Gastroesophageal sphincter (tissue), 4 donors: ENCODE data around the gene MPO. TPM values are rescaled to one million over a fixed set of nuclear protein-coding genes. Genes with fewer than 3 reads are reported as not detected.

Experiments used
- ATAC-seq: fragments of 150-250 bp; one replicate; pipeline ENCODE4 v1.9.1; 2016; ENCODE audit warnings: mild to moderate bottlenecking, moderate library complexity
- H3K27ac ChIP-seq, 4 donors: fragments of 200-600 bp; sonication (generic) in 3 of 4; 1 replicate in 3 of 4; 2 replicates in 1 of 4; pipeline ENCODE4 v1.5.1; 2016 to 2019
- H3K27me3 ChIP-seq: fragments of 200-600 bp; sonication (generic); one replicate; pipeline ENCODE4 v1.5.1; 2019
- H3K36me3 ChIP-seq, 2 donors: fragments of 200-600 bp; sonication (generic); one replicate each; pipeline ENCODE4 v1.5.1; 2019; ENCODE audit warnings: control low read depth in 1 of 2
- H3K4me1 ChIP-seq, 3 donors: fragments of 200-600 bp; sonication (generic); 1 replicate in 2 of 3; 2 replicates in 1 of 3; pipeline ENCODE4 v1.5.1; 2016 to 2019; ENCODE audit warnings: control low read depth in 2 of 3
- H3K4me3 ChIP-seq, 2 donors: fragments of 200-600 bp; sonication (generic); one replicate each; pipeline ENCODE4 v1.5.1; 2019; ENCODE audit warnings: mild to moderate bottlenecking in 1 of 2, moderate library complexity in 1 of 2
- H3K9me3 ChIP-seq, 3 donors: fragments of 200-600 bp; sonication (generic); one replicate each; pipeline ENCODE4 v1.5.1; 2017 to 2019; ENCODE audit warnings: control low read depth in 2 of 3
- CTCF ChIP-seq, 4 experiments: fragments of 200-600 bp in 2 of 4; fragments of 450-650 bp in 2 of 4; sonication (generic) in 1 of 4; IDR thresholded peaks; one replicate each; pipeline ENCODE4 v1.5.1; 2017 to 2019; ENCODE audit warnings: antibody characterized with exemption in 4 of 4, mild to moderate bottlenecking in 2 of 4, moderate library complexity in 2 of 4
- EP300 ChIP-seq: sonication (generic); formaldehyde crosslinking; IDR thresholded peaks from one replicate; pipeline ENCODE4 v1.6.1; 2017; ENCODE audit warnings: antibody characterized with exemption, mild to moderate bottlenecking
- POLR2A ChIP-seq, 2 donors: fragments of 450-650 bp; IDR thresholded peaks; one replicate each; pipeline ENCODE4 v1.6.1; 2017; ENCODE audit warnings: antibody characterized with exemption in 2 of 2, mild to moderate bottlenecking in 2 of 2, moderate library complexity in 1 of 2
- POLR2AphosphoS5 ChIP-seq: sonication (generic); formaldehyde crosslinking; IDR thresholded peaks from one replicate; pipeline ENCODE4 v1.6.1; 2017; ENCODE audit warnings: antibody characterized with exemption
- WGBS, 2 donors: methylation state at CpG; one replicate each; pipeline ENCODE4 v1.1.5; 2018; ENCODE audit warnings: low coverage in 1 of 2; 5-methylcytosine and 5-hydroxymethylcytosine counted together
- total RNA-seq, 4 donors: library from RNA; depleted of rRNA; stranded (reverse); fragments of >200 nt; gene quantifications; one replicate each; pipeline ENCODE4 v1.1.0, GENCODE V29; 2016

MPO gene
- total RNA-seq, 4 donors from 2014 or later: 1.6 TPM; not detected in 3

- H3K36me3 ChIP-seq: peaks cover 0 to 66% of the 10 kb centered on the region in 2 donors
- no peak for ATAC-seq
- no peak for TF ChIP-seq POLR2AphosphoS5
- TF ChIP-seq CTCF (IDR thresholded peaks at IDR 0.05): no peak
- TF ChIP-seq EP300: no peak
- TF ChIP-seq POLR2A (IDR thresholded peaks at IDR 0.05): no peak
These were observed 31.4 kb upstream of the MPO start for GRCh38 chr17:58312021-58312630.

GRCh38 chr17:58311429-58311894 is 30.7 kb upstream of the MPO start:
- TF ChIP-seq POLR2A (IDR thresholded peaks at IDR 0.05) (no peak), CTCF (IDR thresholded peaks at IDR 0.05) (no peak), EP300 (no peak), POLR2AphosphoS5 (no peak)
- no peak overlapping the region for H3K27ac ChIP-seq
- H3K27me3 ChIP-seq: no peaks in the 10 kb centered on the region
- H3K36me3 ChIP-seq: peaks cover 0 to 66% of the 10 kb centered on the region in 2 donors
- WGBS, 2 donors: 90 to 100% methylated on average over 2 to 4 of the region's 9 CpGs
- H3K4me3 ChIP-seq: no peak overlapping the region
- no peaks in the 10 kb centered on the region for H3K9me3 ChIP-seq
- ATAC-seq: no peak
- H3K4me1 ChIP-seq: no peaks in the 10 kb centered on the region

More at GRCh38 chr17:58312021-58312630, 31.4 kb upstream of the MPO start:
- 81% methylated on average over 8 of the region's 23 CpGs; no CpG with 5 or more reads in 1 of the 2 donors for WGBS, 2 donors
- Histone ChIP-seq H3K27ac (no peak overlapping the region), H3K4me1 (no peaks in the 10 kb centered on the region), H3K27me3 (no peaks in the 10 kb centered on the region), H3K4me3 (no peak overlapping the region), H3K9me3 (no peaks in the 10 kb centered on the region)

GRCh38 chr17:58310511-58311428 is 30.0 kb upstream of the MPO start:
- H3K4me1 ChIP-seq: no peaks in the 10 kb centered on the region
- ATAC-seq: no peak
- TF ChIP-seq CTCF (IDR thresholded peaks at IDR 0.05) (no peak), POLR2A (IDR thresholded peaks at IDR 0.05) (no peak), POLR2AphosphoS5 (no peak), EP300 (no peak)
- H3K36me3 ChIP-seq: peaks cover 0 to 66% of the 10 kb centered on the region in 2 donors
- H3K27ac ChIP-seq: no peak overlapping the region
- 80% methylated on average over 1 of the region's 23 CpGs; no CpG with 5 or more reads in 1 of the 2 donors for WGBS, 2 donors
- H3K27me3 ChIP-seq: no peaks in the 10 kb centered on the region
- H3K9me3 ChIP-seq: no peaks in the 10 kb centered on the region
- H3K4me3 ChIP-seq: no peak overlapping the region

GRCh38 chr17:58309918-58310259 is 29.2 kb upstream of the MPO start:
- Histone ChIP-seq H3K27ac (no peak overlapping the region), H3K4me1 (no peaks in the 10 kb centered on the region), H3K27me3 (no peaks in the 10 kb centered on the region), H3K4me3 (no peak overlapping the region), H3K9me3 (no peaks in the 10 kb centered on the region), H3K36me3 (peaks cover 0 to 73% of the 10 kb centered on the region in 2 donors)
- TF ChIP-seq EP300: no peak
- 80 to 100% methylated on average over 1 of the region's 5 CpGs for WGBS, 2 donors
- ATAC-seq: no peak

GRCh38 chr17:58308985-58309917 is 28.5 kb upstream of the MPO start:
- no peaks in the 10 kb centered on the region for H3K9me3 ChIP-seq
- H3K27ac ChIP-seq: no peak overlapping the region
- TF ChIP-seq EP300 (no peak), POLR2AphosphoS5 (no peak), POLR2A (IDR thresholded peaks at IDR 0.05) (no peak), CTCF (IDR thresholded peaks at IDR 0.05) (no peak)
- peaks cover 0 to 70% of the 10 kb centered on the region in 2 donors for H3K36me3 ChIP-seq
- no peak for ATAC-seq
- 60 to 94% methylated on average over 1 to 3 of the region's 21 CpGs for WGBS, 2 donors
- H3K4me1 ChIP-seq: no peaks in the 10 kb centered on the region
- H3K27me3 ChIP-seq: no peaks in the 10 kb centered on the region
- no peak overlapping the region for H3K4me3 ChIP-seq
